ENCODE data around the gene USP13.

Gene USP13

GRCh38 chr3:179745079-179745478 lies 92.2 kb downstream of the USP13 start:
- H3K4me3 ChIP-seq (IDR thresholded peaks at IDR 0.05; ENCODE audit: insufficient read depth, low read depth, low read length), result no peak overlapping the region
- H4K20me1 ChIP-seq (ENCODE audit: insufficient read depth), result no peaks in the 10 kb centered on the region
- H3K27ac ChIP-seq, result no peak overlapping the region
- H3K36me3 ChIP-seq (ENCODE audit: insufficient read depth), result no peaks in the 10 kb centered on the region
- no peaks in the 10 kb centered on the region for H3K4me1 ChIP-seq (ENCODE audit: low read depth, poor library complexity, severe bottlenecking)
- no peak overlapping the region for H3K9ac ChIP-seq
- no peaks in the 10 kb centered on the region for H3K27me3 ChIP-seq (ENCODE audit: insufficient read depth, low read depth)
- no peak overlapping the region for H2AFZ ChIP-seq (ENCODE audit: low read depth)
- H3K79me2 ChIP-seq (ENCODE audit: insufficient read depth, low read depth), result no peaks in the 10 kb centered on the region
- TF ChIP-seq CTCF (conservative IDR thresholded peaks at IDR 0.05; ENCODE audit: low read depth, low read length), result no peak
- no peak overlapping the region for H3K4me2 ChIP-seq

- Histone ChIP-seq H3K36me3 (ENCODE audit: insufficient read depth) (no peaks in the 10 kb centered on the region), H3K79me2 (ENCODE audit: insufficient read depth, low read depth) (no peaks in the 10 kb centered on the region), H3K27me3 (ENCODE audit: insufficient read depth, low read depth) (no peaks in the 10 kb centered on the region), H3K9ac (no peak overlapping the region), H2AFZ (ENCODE audit: low read depth) (no peak overlapping the region), H3K4me3 (IDR thresholded peaks at IDR 0.05; ENCODE audit: insufficient read depth, low read depth, low read length) (no peak overlapping the region), H4K20me1 (ENCODE audit: insufficient read depth) (no peaks in the 10 kb centered on the region), H3K4me1 (ENCODE audit: low read depth, poor library complexity, severe bottlenecking) (no peaks in the 10 kb centered on the region), H3K4me2 (no peak overlapping the region), H3K27ac (no peak overlapping the region)
- no peak for TF ChIP-seq CTCF (conservative IDR thresholded peaks at IDR 0.05; ENCODE audit: low read depth, low read length)
Observed at GRCh38 chr3:179745716-179746115, 92.9 kb downstream of the USP13 start.

- no peaks in the 10 kb centered on the region for H3K36me3 ChIP-seq (ENCODE audit: insufficient read depth)
- peak; percentile 74 for TF ChIP-seq CTCF (conservative IDR thresholded peaks at IDR 0.05; ENCODE audit: low read depth, low read length)
- no peaks in the 10 kb centered on the region for H4K20me1 ChIP-seq (ENCODE audit: insufficient read depth)
- no peak overlapping the region for H3K4me2 ChIP-seq
- H3K27ac ChIP-seq, result no peak overlapping the region
- H3K4me1 ChIP-seq (ENCODE audit: low read depth, poor library complexity, severe bottlenecking), result no peaks in the 10 kb centered on the region
- H3K9ac ChIP-seq, result no peak overlapping the region
- H3K79me2 ChIP-seq (ENCODE audit: insufficient read depth, low read depth), result no peaks in the 10 kb centered on the region
- no peak overlapping the region for H3K4me3 ChIP-seq (IDR thresholded peaks at IDR 0.05; ENCODE audit: insufficient read depth, low read depth, low read length)
- H2AFZ ChIP-seq (ENCODE audit: low read depth), result no peak overlapping the region
- no peaks in the 10 kb centered on the region for H3K27me3 ChIP-seq (ENCODE audit: insufficient read depth, low read depth)
Observed at GRCh38 chr3:179750720-179751328, 98.0 kb downstream of the USP13 start.

- TF ChIP-seq CTCF (conservative IDR thresholded peaks at IDR 0.05; ENCODE audit: low read depth, low read length), result no peak
- no peaks in the 10 kb centered on the region; the same call in 1 of the 2 replicates for H3K36me3 ChIP-seq (ENCODE audit: insufficient read depth)
- no peak overlapping the region for H3K4me3 ChIP-seq (IDR thresholded peaks at IDR 0.05; ENCODE audit: insufficient read depth, low read depth, low read length)
- no peak overlapping the region for H3K4me2 ChIP-seq
- H4K20me1 ChIP-seq (ENCODE audit: insufficient read depth), result no peaks in the 10 kb centered on the region
- H3K27ac ChIP-seq, result no peak overlapping the region
- H3K9ac ChIP-seq, result no peak overlapping the region
- H3K4me1 ChIP-seq (ENCODE audit: low read depth, poor library complexity, severe bottlenecking), result no peaks in the 10 kb centered on the region
- no peaks in the 10 kb centered on the region for H3K27me3 ChIP-seq (ENCODE audit: insufficient read depth, low read depth)
- no peaks in the 10 kb centered on the region for H3K79me2 ChIP-seq (ENCODE audit: insufficient read depth, low read depth)
- H2AFZ ChIP-seq (ENCODE audit: low read depth), result no peak overlapping the region
Observed at GRCh38 chr3:179760944-179761343, 108.1 kb downstream of the USP13 start.
